Liver (tissue), 9 donors: ENCODE results near the gene ERCC6L2. TPM values are rescaled to one million over a fixed set of nuclear protein-coding genes. Genes with fewer than 3 reads are reported as not detected.

ENCODE experiments used
- DNase-seq: peaks from one replicate; pipeline ENCODE4 v3.0.0-alpha.2; 2017; ENCODE audit warnings: low spot score
- H3K27ac ChIP-seq, 2 donors: one replicate each; pipeline ENCODE4 v1.7.0; 2013; ENCODE audit warnings: inconsistent platforms in 2 of 2, low read length in 2 of 2, control low read depth in 1 of 2, low read depth in 1 of 2, mild to moderate bottlenecking in 1 of 2
- H3K27me3 ChIP-seq, 4 donors: one replicate each; pipeline versions ENCODE4 v1.6.1 to v1.7.0; 2013; ENCODE audit warnings: low read length in 3 of 4, inconsistent platforms in 1 of 4, mild to moderate bottlenecking in 1 of 4, moderate library complexity in 1 of 4; ENCODE audit not compliant: control insufficient read depth in 4 of 4, insufficient read depth in 4 of 4
- H3K36me3 ChIP-seq, 4 donors: one replicate each; pipeline versions ENCODE4 v1.6.1 to v1.7.0; 2013; ENCODE audit warnings: low read length in 3 of 4, mild to moderate bottlenecking in 3 of 4, low read depth in 1 of 4, moderate library complexity in 1 of 4; ENCODE audit not compliant: control insufficient read depth in 4 of 4, insufficient read depth in 3 of 4
- H3K4me1 ChIP-seq, 4 donors: one replicate each; pipeline versions ENCODE4 v1.6.1 to v1.7.0; 2013; ENCODE audit warnings: low read length in 3 of 4, mild to moderate bottlenecking in 3 of 4, moderate library complexity in 1 of 4; ENCODE audit not compliant: control insufficient read depth in 4 of 4, insufficient read depth in 4 of 4
- H3K4me3 ChIP-seq, 3 donors: one replicate each; pipeline versions ENCODE4 v1.6.1 to v1.7.0; 2013; ENCODE audit warnings: low read length in 3 of 3, control low read depth in 1 of 3, low read depth in 1 of 3, mild to moderate bottlenecking in 1 of 3
- H3K9ac ChIP-seq, 2 donors: one replicate each; pipeline ENCODE4 v1.7.0; 2013; ENCODE audit warnings: low read length in 2 of 2, mild to moderate bottlenecking in 2 of 2, moderate library complexity in 2 of 2, control low read depth in 1 of 2, low read depth in 1 of 2
- H3K9me3 ChIP-seq, 4 donors: one replicate each; pipeline versions ENCODE4 v1.6.1 to v1.7.0; 2013; ENCODE audit warnings: low read length in 3 of 4; ENCODE audit not compliant: control insufficient read depth in 4 of 4
- ATF3 ChIP-seq: IDR thresholded peaks from 2 replicates; pipeline ENCODE4 v1.6.1; 2016; ENCODE audit warnings: antibody characterized with exemption
- CTCF ChIP-seq: fragments of 150-350 bp; IDR thresholded peaks from 2 replicates; pipeline ENCODE4 v1.5.1; 2017; ENCODE audit warnings: improper control_type of control experiment, low read depth, low read length; ENCODE audit not compliant: missing input control
- EGR1 ChIP-seq, 2 donors: IDR thresholded peaks; 2 replicates each; pipeline ENCODE4 v1.6.1; 2016 to 2018; ENCODE audit warnings: antibody characterized with exemption in 2 of 2, low read depth in 2 of 2
- FOXA1 ChIP-seq: IDR thresholded peaks from 2 replicates; pipeline ENCODE4 v1.6.1; 2016; ENCODE audit warnings: antibody characterized with exemption
- FOXA2 ChIP-seq: IDR thresholded peaks from 2 replicates; pipeline ENCODE4 v1.6.1; 2016; ENCODE audit warnings: antibody characterized with exemption
- GABPA ChIP-seq, 2 donors: IDR thresholded peaks in 1 of 2; conservative IDR thresholded peaks in 1 of 2; 2 replicates each; pipeline ENCODE4 v1.6.1; 2016; ENCODE audit warnings: antibody characterized with exemption in 2 of 2, mild to moderate bottlenecking in 1 of 2, moderate library complexity in 1 of 2
- HNF4A ChIP-seq, 2 donors: conservative IDR thresholded peaks; 2 replicates each; pipeline ENCODE4 v1.6.1; 2016; ENCODE audit warnings: antibody characterized with exemption in 2 of 2, mild to moderate bottlenecking in 2 of 2
- HNF4G ChIP-seq: IDR thresholded peaks from 2 replicates; pipeline ENCODE4 v1.6.1; 2016; ENCODE audit warnings: antibody characterized with exemption
- JUND ChIP-seq, 2 donors: IDR thresholded peaks; 2 replicates each; pipeline ENCODE4 v1.6.1; 2016; ENCODE audit warnings: antibody characterized with exemption in 2 of 2
- MAX ChIP-seq: IDR thresholded peaks from 2 replicates; pipeline ENCODE4 v1.6.1; 2016; ENCODE audit warnings: antibody characterized with exemption
- NR2F2 ChIP-seq: IDR thresholded peaks from 2 replicates; pipeline ENCODE4 v1.6.1; 2016; ENCODE audit warnings: antibody characterized with exemption
- RAD21 ChIP-seq, 2 donors: IDR thresholded peaks; 2 replicates each; pipeline ENCODE4 v1.6.1; 2016; ENCODE audit warnings: antibody characterized with exemption in 2 of 2, mild to moderate bottlenecking in 2 of 2
- REST ChIP-seq: IDR thresholded peaks from 2 replicates; pipeline ENCODE4 v1.6.1; 2016; ENCODE audit warnings: antibody characterized with exemption, mild to moderate bottlenecking
- RXRA ChIP-seq, 2 donors: IDR thresholded peaks; 2 replicates each; pipeline ENCODE4 v1.6.1; 2017 to 2018; ENCODE audit warnings: antibody characterized with exemption in 2 of 2, mild to moderate bottlenecking in 1 of 2
- SP1 ChIP-seq: IDR thresholded peaks from 2 replicates; pipeline ENCODE4 v1.6.1; 2018; ENCODE audit warnings: antibody characterized with exemption, mild to moderate bottlenecking
- TAF1 ChIP-seq: conservative IDR thresholded peaks from 2 replicates; pipeline ENCODE4 v1.6.1; 2016; ENCODE audit warnings: antibody characterized with exemption, mild to moderate bottlenecking
- YY1 ChIP-seq: IDR thresholded peaks from 2 replicates; pipeline ENCODE4 v1.6.1; 2016; ENCODE audit warnings: antibody characterized with exemption, mild to moderate bottlenecking
- ZBTB33 ChIP-seq: IDR thresholded peaks from 2 replicates; pipeline ENCODE4 v1.6.1; 2016; ENCODE audit warnings: antibody characterized with exemption
- WGBS: extraction: QIAGEN DNeasy Blood & Tissue Kit; methylation state at CpG from one replicate; pipeline ENCODE4 v1.1.7; 2013; 5-methylcytosine and 5-hydroxymethylcytosine counted together
- polyA plus RNA-seq, 2 donors: library from polyadenylated mRNA; stranded (reverse) in 1 of 2; unstranded in 1 of 2; fragments of 200-250 nt in 1 of 2; fragments of >200 nt in 1 of 2; fragmentation: Nextera tagmentation in 1 of 2; extraction: Ambion mirVana in 1 of 2; gene quantifications; one replicate each; pipeline versions ENCODE4 v1.2.1 to v1.2.3, GENCODE V29; 2013 to 2015
- total RNA-seq, 2 donors: library from RNA; depleted of rRNA; stranded (reverse); fragments of >200 nt; gene quantifications; one replicate each; pipeline ENCODE4 v1.2.3, GENCODE V29; 2014
- donor health status: healthy.
- donor health status: healthy.
- donor health status: healthy.
- donor health status: healthy.
- donor health status: healthy.

Gene ERCC6L2
- total and polyA plus RNA-seq, 4 donors = 4.7 to 46.0 (median 22.0) TPM

- TF ChIP-seq REST (no peak), FOXA1 (no peak), EGR1 (IDR thresholded peaks at IDR 0.05; ENCODE audit: low read depth in 2 of 2) (no peak), HNF4A (conservative IDR thresholded peaks at IDR 0.05) (no peak), RAD21 (IDR thresholded peaks at IDR 0.05) (no peak), HNF4G (no peak), NR2F2 (no peak)
These were observed 61.6 kb downstream of the ERCC6L2 start (continued) for GRCh38 chr9:95937131-95937530.

GRCh38 chr9:95938724-95939123 lies 63.2 kb downstream of the ERCC6L2 start:
- Histone ChIP-seq H3K36me3 (peaks cover 4 to 19% (median 17%) of the 10 kb centered on the region in 4 donors), H3K27ac (no peak overlapping the region), H3K9ac (no peak overlapping the region), H3K9me3 (no peaks in the 10 kb centered on the region), H3K4me3 (no peak overlapping the region), H3K4me1 (no peaks in the 10 kb centered on the region), H3K27me3 (no peaks in the 10 kb centered on the region)
- no peak for DNase-seq
- 96% methylated on average over 1 of the region's 1 CpG for WGBS
- TF ChIP-seq RXRA (IDR thresholded peaks at IDR 0.05) = no peak
- no peak for TF ChIP-seq NR2F2
- TF ChIP-seq RAD21 (IDR thresholded peaks at IDR 0.05) = no peak
- no peak for TF ChIP-seq HNF4A (conservative IDR thresholded peaks at IDR 0.05)
- no peak for TF ChIP-seq GABPA (IDR thresholded peaks at IDR 0.05 in 1 of 2, conservative IDR thresholded peaks at IDR 0.05 in 1 of 2)
- TF ChIP-seq JUND (IDR thresholded peaks at IDR 0.05) = no peak
- TF ChIP-seq EGR1 (IDR thresholded peaks at IDR 0.05; ENCODE audit: low read depth in 2 of 2) = no peak
- no peak for TF ChIP-seq ATF3
- no peak for TF ChIP-seq FOXA1
- no peak for TF ChIP-seq HNF4G
- no peak for TF ChIP-seq SP1
- TF ChIP-seq REST = no peak
- TF ChIP-seq ZBTB33 = no peak
- TF ChIP-seq YY1 = no peak
- no peak for TF ChIP-seq TAF1
- TF ChIP-seq FOXA2 = no peak
- no peak for TF ChIP-seq MAX
- no peak for TF ChIP-seq CTCF
